GM21576 (cell line): ENCODE results near the gene GPC5.
"Not testable (repeated sequence)": the region's sequence is repeated elsewhere in the genome, so short reads cannot be mapped to it uniquely, and the experiment has no call there.

Experiments
- ATAC-seq: cut with Tn5 transposase; IDR thresholded peaks from one replicate; pipeline ENCODE4 v1.9.1; 2021; ENCODE audit warnings: mild to moderate bottlenecking, moderate library complexity; ENCODE audit not compliant: unreplicated experiment

GPC5 gene

GRCh38 chr13:92418818-92419412 lies 1020.5 kb downstream of the GPC5 start:
- ATAC-seq = no peak

- ATAC-seq = no peak
Measured at GRCh38 chr13:92429231-92429630, 1030.8 kb downstream of the GPC5 start.

DNA sequence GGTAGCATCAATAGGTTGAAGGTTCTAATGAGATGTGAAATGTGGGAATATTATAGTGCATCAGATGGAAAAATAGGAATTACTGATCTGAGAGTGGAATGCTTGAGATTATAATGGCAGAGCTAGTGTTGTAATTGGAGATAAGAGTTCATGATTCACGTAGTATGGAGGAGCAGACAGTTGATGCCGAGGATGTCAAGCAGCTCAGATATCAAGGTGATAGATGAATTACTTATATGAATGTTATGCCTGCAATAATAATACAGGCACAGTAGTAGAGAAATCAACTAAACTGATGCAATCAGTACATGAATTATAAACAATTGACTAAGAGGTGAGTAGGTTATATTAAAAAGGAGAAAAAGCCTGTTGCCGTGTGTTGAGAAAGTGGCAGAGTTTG lies 1035.0 kb downstream of the GPC5 start:
- ATAC-seq = no peak

DNA sequence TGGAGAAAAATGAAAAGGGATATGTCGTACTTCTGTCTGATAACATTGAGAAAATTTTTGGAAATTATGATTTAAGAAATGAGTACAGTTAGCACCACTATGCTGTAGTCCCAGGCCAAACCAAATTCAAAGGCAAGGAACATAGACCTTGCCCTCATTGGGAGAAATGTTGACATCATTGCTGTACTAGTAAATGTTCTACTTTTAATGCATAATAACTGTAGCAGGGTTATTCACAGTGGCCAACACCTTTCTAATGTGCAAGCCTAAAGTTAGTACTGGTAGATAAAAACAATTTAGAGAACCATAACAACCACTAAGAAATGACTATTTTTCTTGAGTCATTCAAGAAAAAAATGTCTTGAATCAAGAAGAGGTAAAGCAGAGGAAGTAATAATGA lies 1035.5 kb downstream of the GPC5 start:
- no peak for ATAC-seq

DNA sequence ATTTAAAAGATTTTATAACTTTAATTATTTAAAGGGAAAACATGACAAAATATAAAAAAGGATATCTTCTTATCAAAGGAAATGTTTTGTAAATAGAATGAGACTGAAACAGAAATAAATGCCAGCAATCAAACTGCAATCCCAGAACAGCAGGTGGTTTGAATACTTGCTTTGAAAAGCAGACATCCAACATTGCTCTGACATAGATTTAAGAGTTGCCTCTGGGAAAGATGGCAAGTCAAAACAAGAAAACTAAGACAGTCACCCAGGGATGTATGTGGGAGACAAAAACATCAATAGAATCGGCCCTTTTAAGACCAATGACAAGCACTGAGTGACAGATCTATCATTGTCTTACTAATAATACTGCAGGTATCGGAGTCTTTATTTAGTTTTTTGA lies 1038.5 kb downstream of the GPC5 start:
- ATAC-seq = no peak

DNA sequence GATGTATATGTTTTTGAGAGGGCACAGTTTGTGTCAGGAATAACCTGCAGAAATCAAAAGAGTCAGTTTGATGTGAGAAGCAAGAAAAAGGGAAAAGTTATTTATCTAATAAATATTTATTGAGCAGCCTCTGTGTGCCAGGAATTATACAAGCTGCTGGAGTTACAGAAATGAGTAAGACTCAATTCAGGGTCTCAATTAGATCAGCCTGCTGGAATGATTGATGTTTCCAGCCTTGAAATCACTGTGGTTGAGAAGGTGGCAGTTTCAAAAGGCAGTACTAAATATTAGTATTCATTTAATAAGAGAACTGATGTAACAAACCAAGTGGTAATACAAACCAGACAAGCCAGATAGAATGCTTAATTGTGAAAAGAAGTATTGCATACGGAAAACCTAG lies 1045.8 kb downstream of the GPC5 start:
- no peak for ATAC-seq

- no peak for ATAC-seq
Measured at GRCh38 chr13:92451060-92451459, 1052.6 kb downstream of the GPC5 start.

DNA sequence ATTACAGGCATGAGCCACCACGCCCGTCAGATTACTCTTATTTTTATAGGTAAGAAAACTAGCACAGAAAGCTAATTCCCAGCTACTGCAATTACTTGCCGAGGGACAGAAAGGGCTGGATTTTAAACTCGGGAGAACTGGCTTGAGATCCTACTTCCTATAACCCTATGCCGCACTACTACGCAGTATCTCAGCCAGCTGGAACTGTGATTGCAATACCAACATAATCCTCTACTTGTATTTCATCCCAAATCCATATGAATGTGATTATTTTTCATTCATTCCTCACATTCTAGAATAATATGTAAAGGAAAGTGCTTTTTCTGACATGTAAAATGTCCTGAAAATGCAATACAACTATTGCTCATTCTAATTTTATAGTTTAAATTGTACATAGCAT lies 1054.4 kb downstream of the GPC5 start:
- no peak for ATAC-seq

DNA sequence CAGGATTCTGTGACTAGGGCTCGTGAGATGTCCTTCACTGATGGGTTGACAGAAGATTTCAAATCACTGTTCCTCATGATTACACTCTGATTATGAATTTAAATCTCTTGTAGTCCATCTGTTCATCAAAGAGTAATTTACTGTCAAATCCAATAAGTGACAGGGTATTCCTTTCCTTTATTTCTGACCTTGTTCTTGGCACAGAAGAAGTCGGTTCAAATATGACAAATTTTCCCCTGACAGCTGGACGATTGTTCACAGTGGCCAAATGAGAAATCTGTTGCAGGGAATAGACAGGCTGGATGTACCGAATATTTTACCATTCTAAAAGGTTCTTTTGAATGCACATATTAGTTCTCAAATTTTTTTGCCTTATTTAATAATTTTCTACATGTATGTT lies 1060.9 kb downstream of the GPC5 start:
- no peak for ATAC-seq

- ATAC-seq = no peak
Measured at GRCh38 chr13:92460479-92460878, 1062.1 kb downstream of the GPC5 start.

GRCh38 chr13:92461402-92461801 lies 1063.0 kb downstream of the GPC5 start:
- ATAC-seq = no peak

GRCh38 chr13:92461831-92462230 lies 1063.4 kb downstream of the GPC5 start:
- no peak for ATAC-seq

DNA sequence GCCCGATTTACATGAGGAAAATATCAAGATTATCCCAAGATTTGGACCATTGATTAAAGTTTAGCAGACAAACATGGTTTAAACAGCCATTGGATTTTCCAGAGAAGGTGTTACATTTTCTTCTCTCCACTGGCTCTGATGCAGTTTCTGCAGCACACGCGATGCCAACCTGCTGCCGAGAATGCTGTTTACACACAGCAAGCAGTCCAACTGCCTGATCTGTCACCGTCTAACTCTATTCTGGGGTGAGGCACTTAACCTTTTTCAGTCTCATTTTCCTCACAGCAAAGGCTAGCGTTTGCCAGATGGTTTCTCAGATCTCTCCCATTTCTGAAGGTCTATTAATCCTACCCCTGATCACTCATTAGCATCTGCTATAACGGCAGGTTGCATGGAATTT lies 1064.7 kb downstream of the GPC5 start:
- ATAC-seq = no peak

DNA sequence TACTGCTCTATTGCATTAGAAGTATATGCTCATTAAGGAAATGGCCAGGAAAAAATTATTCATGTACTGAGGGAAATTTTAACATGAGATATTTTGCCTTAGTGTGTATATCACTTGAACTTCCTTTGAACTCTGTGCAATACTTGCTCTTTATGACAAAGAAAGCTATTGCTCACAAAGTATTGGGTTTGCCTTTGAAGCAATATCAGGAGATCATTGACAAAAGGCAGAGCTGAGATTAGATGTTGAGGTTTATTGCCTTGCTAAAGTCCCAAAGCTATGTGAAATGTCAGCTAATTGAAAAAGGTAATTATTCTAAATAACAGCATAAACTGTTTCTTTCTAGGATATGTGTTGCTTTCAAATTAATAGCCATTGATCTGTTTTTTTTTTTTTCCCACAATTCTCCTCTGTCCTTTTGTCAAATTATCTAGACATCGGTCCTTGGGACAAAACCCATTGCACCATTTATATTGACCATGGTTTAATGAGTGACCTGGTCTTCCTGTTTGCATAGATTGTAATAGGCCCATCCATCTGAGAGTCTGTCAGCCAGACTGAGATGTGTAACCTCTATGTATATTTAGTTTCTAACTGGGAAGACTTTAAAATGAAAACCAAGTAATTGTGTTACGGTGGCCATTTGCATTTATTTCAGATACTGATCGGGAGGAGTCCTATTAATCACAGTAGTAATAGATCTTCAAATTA lies 1075.5 kb downstream of the GPC5 start:
- no peak for ATAC-seq

- ATAC-seq = no peak
Measured at GRCh38 chr13:92480387-92480786, 1082.0 kb downstream of the GPC5 start.

GRCh38 chr13:92482790-92483189 lies 1084.4 kb downstream of the GPC5 start:
- not testable (repeated sequence) for ATAC-seq

DNA sequence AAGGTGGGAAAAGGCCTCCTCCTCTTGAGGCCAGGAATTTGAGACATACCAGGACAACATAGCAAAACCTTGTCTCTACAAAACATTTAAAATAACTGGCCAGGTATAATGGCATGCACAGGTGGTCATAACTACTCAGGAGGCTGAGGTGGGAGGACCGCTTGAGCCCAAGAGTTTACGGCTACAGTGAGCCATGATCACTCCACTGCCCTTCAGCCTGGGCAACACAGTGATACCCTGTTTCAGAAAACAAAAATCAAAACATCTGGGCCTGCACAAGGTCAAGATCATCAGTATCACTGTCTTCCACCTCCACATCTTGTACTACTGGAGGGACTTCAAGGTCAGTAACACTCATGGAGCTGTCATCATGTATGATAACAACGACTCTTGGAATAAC lies 1085.5 kb downstream of the GPC5 start:
- no peak for ATAC-seq

DNA sequence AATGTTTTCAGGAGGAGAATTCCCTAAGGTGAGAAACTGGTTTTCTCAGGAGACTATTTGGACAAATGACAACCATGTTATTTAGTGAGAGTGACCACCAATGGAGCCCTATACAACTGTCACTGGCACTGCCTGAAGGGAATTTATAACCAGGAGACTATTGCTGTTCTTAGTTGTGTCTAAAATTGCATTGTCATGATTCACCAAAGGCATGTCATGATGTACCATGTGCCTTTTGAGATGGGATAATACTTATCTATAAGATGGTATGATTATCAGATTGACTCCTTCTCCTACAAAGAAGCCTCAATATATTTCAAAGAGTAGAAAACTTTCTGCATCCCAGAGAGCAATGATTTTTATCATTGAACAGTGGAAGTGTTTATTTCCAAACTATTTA lies 1088.8 kb downstream of the GPC5 start:
- no peak for ATAC-seq

GRCh38 chr13:92488249-92488852 lies 1089.9 kb downstream of the GPC5 start:
- no peak for ATAC-seq

GRCh38 chr13:92491839-92492238 lies 1093.4 kb downstream of the GPC5 start:
- ATAC-seq = no peak

DNA sequence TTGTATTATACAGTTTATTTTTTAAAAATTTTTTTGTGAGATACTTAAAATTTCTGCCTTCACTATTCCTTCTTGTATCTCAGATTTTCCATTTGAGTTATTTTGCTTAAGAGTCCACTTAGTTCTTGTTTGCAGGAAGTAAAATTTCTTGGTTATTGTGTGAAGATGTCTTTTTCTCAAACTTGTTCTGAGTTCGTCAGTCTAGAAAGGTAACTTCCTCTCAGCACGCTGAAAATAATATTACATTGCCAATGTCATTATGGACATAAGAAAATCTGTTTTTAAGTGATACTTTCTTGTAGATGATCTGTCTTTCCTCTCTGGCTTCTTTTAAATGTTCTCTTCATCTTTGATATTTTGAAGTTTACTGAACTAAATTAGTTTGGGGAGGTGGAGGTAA lies 1096.5 kb downstream of the GPC5 start:
- ATAC-seq = no peak

DNA sequence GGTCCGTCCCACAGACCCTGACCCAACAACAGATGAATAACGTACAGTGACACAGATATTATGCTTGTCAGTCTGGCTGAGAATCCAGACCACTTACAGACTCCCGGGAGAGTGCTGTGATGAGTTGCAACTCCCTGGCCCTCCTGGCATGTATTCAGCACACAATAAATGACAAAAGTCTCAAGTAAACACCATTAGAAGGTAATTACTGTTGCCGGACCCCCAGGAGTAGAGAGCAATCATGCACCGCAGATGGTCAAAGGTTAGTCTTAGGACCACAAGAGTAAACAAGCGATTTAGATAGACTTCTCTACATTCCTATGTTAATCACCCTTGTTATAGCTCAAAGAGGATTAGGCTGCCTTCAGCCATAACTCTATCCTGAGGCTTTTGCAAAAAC lies 1101.8 kb downstream of the GPC5 start:
- ATAC-seq = no peak

GRCh38 chr13:92510416-92510815 lies 1112.0 kb downstream of the GPC5 start:
- no peak for ATAC-seq
